H9 (cell line): ENCODE measurements around the gene FRRS1. TPM values are rescaled to one million over a fixed set of nuclear protein-coding genes. Genes with fewer than 3 reads are reported as not detected.

Experiments
- DNase-seq: peaks from one replicate; pipeline ENCODE4 v3.0.0-alpha.2; 2017
- H2AFZ ChIP-seq: one replicate; pipeline ENCODE4 v1.6.1; 2013; ENCODE audit warnings: mild to moderate bottlenecking, low read length, control low read depth, moderate library complexity
- H2AK5ac ChIP-seq: 2 replicates; pipeline ENCODE4 v1.6.1; 2013; ENCODE audit warnings: low read length, control low read depth, mixed read lengths; ENCODE audit not compliant: insufficient read length
- H2BK120ac ChIP-seq: one replicate; pipeline ENCODE4 v1.6.1; 2013; ENCODE audit warnings: low read depth, mild to moderate bottlenecking, low read length, control low read depth, inconsistent platforms; ENCODE audit not compliant: poor library complexity, severe bottlenecking
- H2BK12ac ChIP-seq: 2 replicates; pipeline ENCODE4 v1.6.1; 2013; ENCODE audit warnings: low read length, control low read depth, mixed read lengths, low read depth; ENCODE audit not compliant: insufficient read length
- H2BK15ac ChIP-seq: 2 replicates; pipeline ENCODE4 v1.6.1; 2013; ENCODE audit warnings: low read depth, low read length, control low read depth
- H2BK20ac ChIP-seq: one replicate; pipeline ENCODE4 v1.6.1; 2013; ENCODE audit warnings: low read depth, mild to moderate bottlenecking, low read length, control low read depth, inconsistent platforms; ENCODE audit not compliant: poor library complexity, severe bottlenecking
- H2BK5ac ChIP-seq: 2 replicates; pipeline ENCODE4 v1.6.1; 2013; ENCODE audit warnings: low read length, control low read depth, mixed read lengths; ENCODE audit not compliant: insufficient read length
- H3K14ac ChIP-seq: 2 replicates; pipeline ENCODE4 v1.6.1; 2013; ENCODE audit warnings: low read length, control low read depth; ENCODE audit not compliant: insufficient read depth
- H3K18ac ChIP-seq: 2 replicates; pipeline ENCODE4 v1.6.1; 2013; ENCODE audit warnings: low read depth, mild to moderate bottlenecking, mixed read lengths, low read length, control low read depth; ENCODE audit not compliant: insufficient read length
- H3K23ac ChIP-seq: 2 replicates; pipeline ENCODE4 v1.6.1; 2013; ENCODE audit warnings: low read length, control low read depth, mixed read lengths, low read depth; ENCODE audit not compliant: insufficient read length
- H3K23me2 ChIP-seq: 2 replicates; pipeline ENCODE4 v1.6.1; 2013; ENCODE audit warnings: low read depth, mild to moderate bottlenecking, mixed read lengths, low read length, control low read depth; ENCODE audit not compliant: insufficient read length, poor library complexity, severe bottlenecking
- H3K27ac ChIP-seq: 2 replicates; pipeline ENCODE4 v1.5.1; 2013; ENCODE audit warnings: low read length, control low read depth, mixed read lengths, low read depth; ENCODE audit not compliant: insufficient read length
- H3K27me3 ChIP-seq: 2 replicates; pipeline ENCODE4 v1.6.1; 2013; ENCODE audit warnings: low read length, control low read depth, inconsistent platforms; ENCODE audit not compliant: insufficient read depth
- H3K4ac ChIP-seq: 2 replicates; pipeline ENCODE4 v1.6.1; 2013; ENCODE audit warnings: low read depth, mild to moderate bottlenecking, control low read depth, inconsistent platforms, low read length, moderate library complexity
- H3K4me1 ChIP-seq: 2 replicates; pipeline ENCODE4 v1.6.1; 2013; ENCODE audit warnings: low read length, control low read depth, inconsistent platforms; ENCODE audit not compliant: insufficient read depth
- H3K4me2 ChIP-seq: 2 replicates; pipeline ENCODE4 v1.6.1; 2013; ENCODE audit warnings: low read length, control low read depth, mixed read lengths; ENCODE audit not compliant: insufficient read length, insufficient read depth
- H3K56ac ChIP-seq: 2 replicates; pipeline ENCODE4 v1.6.1; 2013; ENCODE audit warnings: low read depth, mild to moderate bottlenecking, mixed read lengths, low read length, control low read depth; ENCODE audit not compliant: insufficient read length
- H3K79me1 ChIP-seq: 2 replicates; pipeline ENCODE4 v1.6.1; 2013; ENCODE audit warnings: low read depth, mild to moderate bottlenecking, moderate library complexity, low read length, control low read depth, inconsistent platforms; ENCODE audit not compliant: insufficient read depth, poor library complexity, severe bottlenecking
- H3K79me2 ChIP-seq: 2 replicates; pipeline ENCODE4 v1.6.1; 2013; ENCODE audit warnings: low read length, control low read depth, inconsistent platforms; ENCODE audit not compliant: insufficient read depth
- H3K9ac ChIP-seq: 2 replicates; pipeline ENCODE4 v1.6.1; 2013; ENCODE audit warnings: low read length, control low read depth, mixed read lengths; ENCODE audit not compliant: insufficient read length; ENCODE audit errors: extremely low read depth
- H3K9me3 ChIP-seq: one replicate; pipeline ENCODE4 v1.6.1; 2013; ENCODE audit warnings: low read depth, low read length, inconsistent platforms; ENCODE audit not compliant: control insufficient read depth
- H3T11ph ChIP-seq: one replicate; pipeline ENCODE4 v1.6.1; 2013; ENCODE audit warnings: mild to moderate bottlenecking, low read length, control low read depth, inconsistent platforms
- H4K20me1 ChIP-seq: one replicate; pipeline ENCODE4 v1.6.1; 2013; ENCODE audit not compliant: control insufficient read depth, insufficient read length, insufficient read depth
- H4K5ac ChIP-seq: 2 replicates; pipeline ENCODE4 v1.6.1; 2013; ENCODE audit warnings: low read depth, mild to moderate bottlenecking, mixed read lengths, low read length, control low read depth; ENCODE audit not compliant: insufficient read length
- H4K8ac ChIP-seq: replicated peaks from 2 replicates; pipeline ENCODE4 v1.6.1; 2013; ENCODE audit warnings: low read length, control low read depth, mixed read lengths, low read depth; ENCODE audit not compliant: insufficient read length
- H4K91ac ChIP-seq: 2 replicates; pipeline ENCODE4 v1.6.1; 2013; ENCODE audit warnings: low read depth, mild to moderate bottlenecking, moderate library complexity, mixed read lengths, low read length, control low read depth; ENCODE audit not compliant: insufficient read length
- H3K27ac Mint-ChIP-seq, 3 experiments: 2 replicates in 2 of 3; 3 replicates in 1 of 3; pipeline ENCODE4 v1.8.0; 2020 to 2021; ENCODE audit warnings: mixed read lengths in 3 of 3, mild to moderate bottlenecking in 1 of 3, moderate library complexity in 1 of 3
- H3K27me3 Mint-ChIP-seq: 2 replicates; pipeline ENCODE4 v1.8.0; 2021; ENCODE audit warnings: low read depth, mild to moderate bottlenecking, moderate library complexity, mixed read lengths
- H3K36me3 Mint-ChIP-seq, 3 experiments: 2 replicates in 2 of 3; 3 replicates in 1 of 3; pipeline ENCODE4 v1.8.0; 2020 to 2021; ENCODE audit warnings: low read depth in 3 of 3, mixed read lengths in 3 of 3; ENCODE audit not compliant: insufficient read depth in 1 of 3
- H3K4me1 Mint-ChIP-seq, 2 experiments: 2 replicates each; pipeline ENCODE4 v1.8.0; 2020; ENCODE audit warnings: mixed read lengths in 2 of 2
- H3K4me3 Mint-ChIP-seq, 2 experiments: 2 replicates in 1 of 2; 3 replicates in 1 of 2; pipeline ENCODE4 v1.8.0; 2020 to 2021; ENCODE audit warnings: mild to moderate bottlenecking in 2 of 2, mixed read lengths in 2 of 2, moderate library complexity in 1 of 2
- H3K9me3 Mint-ChIP-seq, 2 experiments: 2 replicates in 1 of 2; 3 replicates in 1 of 2; pipeline ENCODE4 v1.8.0; 2020; ENCODE audit warnings: mild to moderate bottlenecking in 2 of 2, mixed read lengths in 2 of 2, moderate library complexity in 1 of 2
- WGBS: extraction: QIAGEN DNeasy Blood & Tissue Kit; methylation state at CpG from one replicate; pipeline ENCODE4 v1.1.7; 2013; ENCODE audit warnings: missing lambda C conversion rate, low lambda C conversion rate, mixed read lengths; ENCODE audit not compliant: insufficient read length; ENCODE audit errors: extremely low coverage; 5-methylcytosine and 5-hydroxymethylcytosine counted together
- total RNA-seq: library from RNA; stranded (reverse); gene quantifications from 2 replicates; pipeline ENCODE4 v1.2.1, GENCODE V29; 2021
- TF ChIP-seq, protein P1 (sequence below): fragments of 200-600 bp; sonication (generic); conservative IDR thresholded peaks from 3 replicates; pipeline ENCODE4 v1.8.0; 2021; ENCODE audit warnings: antibody characterized with exemption, mild to moderate bottlenecking

FRRS1 gene
- total RNA-seq, 1 experiment from 2014 or later: 5.6 TPM

GRCh38 chr1:99764439-99764838 is 2.0 kb downstream of the FRRS1 start:
- Histone ChIP-seq H2BK120ac (no peak overlapping the region), H4K5ac (no peak overlapping the region), H3K23ac (no peak overlapping the region), H2BK5ac (no peak overlapping the region), H3K4me2 (no peak overlapping the region), H3K27me3 (no peaks in the 10 kb centered on the region), H2BK15ac (no peak overlapping the region), H3K79me1 (no peaks in the 10 kb centered on the region), H2BK12ac (no peak overlapping the region), H2AFZ (no peak overlapping the region), H3T11ph (no peak overlapping the region), H3K27ac (no peak overlapping the region), H3K9ac (no peak overlapping the region), H3K4ac (no peak overlapping the region), H2BK20ac (no peak overlapping the region), H3K4me1 (peaks cover 2% of the 10 kb centered on the region; the same call in 1 of the 2 replicates), H3K18ac (no peak overlapping the region), H3K56ac (no peak overlapping the region), H3K79me2 (no peaks in the 10 kb centered on the region), H3K23me2 (peaks cover 3% of the 10 kb centered on the region), H4K8ac (no peak overlapping the region), H4K91ac (no peak overlapping the region), H3K9me3 (no peaks in the 10 kb centered on the region), H4K20me1 (no peaks in the 10 kb centered on the region), H2AK5ac (no peak overlapping the region), H3K14ac (no peak overlapping the region)
- TF ChIP-seq, protein P1, sequence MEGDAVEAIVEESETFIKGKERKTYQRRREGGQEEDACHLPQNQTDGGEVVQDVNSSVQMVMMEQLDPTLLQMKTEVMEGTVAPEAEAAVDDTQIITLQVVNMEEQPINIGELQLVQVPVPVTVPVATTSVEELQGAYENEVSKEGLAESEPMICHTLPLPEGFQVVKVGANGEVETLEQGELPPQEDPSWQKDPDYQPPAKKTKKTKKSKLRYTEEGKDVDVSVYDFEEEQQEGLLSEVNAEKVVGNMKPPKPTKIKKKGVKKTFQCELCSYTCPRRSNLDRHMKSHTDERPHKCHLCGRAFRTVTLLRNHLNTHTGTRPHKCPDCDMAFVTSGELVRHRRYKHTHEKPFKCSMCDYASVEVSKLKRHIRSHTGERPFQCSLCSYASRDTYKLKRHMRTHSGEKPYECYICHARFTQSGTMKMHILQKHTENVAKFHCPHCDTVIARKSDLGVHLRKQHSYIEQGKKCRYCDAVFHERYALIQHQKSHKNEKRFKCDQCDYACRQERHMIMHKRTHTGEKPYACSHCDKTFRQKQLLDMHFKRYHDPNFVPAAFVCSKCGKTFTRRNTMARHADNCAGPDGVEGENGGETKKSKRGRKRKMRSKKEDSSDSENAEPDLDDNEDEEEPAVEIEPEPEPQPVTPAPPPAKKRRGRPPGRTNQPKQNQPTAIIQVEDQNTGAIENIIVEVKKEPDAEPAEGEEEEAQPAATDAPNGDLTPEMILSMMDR: no peak
- H3K27ac Mint-ChIP-seq: no peak overlapping the region
- H3K36me3 Mint-ChIP-seq: peaks cover 0 to 6% (median 1%) of the 10 kb centered on the region in 3 experiments; a peak in 6 of 7 replicates
- no peaks in the 10 kb centered on the region for H3K27me3 Mint-ChIP-seq
- peaks cover 26 to 29% of the 10 kb centered on the region in 2 experiments for H3K4me1 Mint-ChIP-seq
- WGBS: no CpG with 5 or more reads among the region's 2 CpGs
- H3K4me3 Mint-ChIP-seq: no peak overlapping the region
- DNase-seq: no peak
- H3K9me3 Mint-ChIP-seq: peaks cover under 1 to 1% of the 10 kb centered on the region in 2 experiments; a peak in 1 of 5 replicates
